Neural cell (in vitro differentiated cells): ENCODE results near the gene ARPC5.

Experiments
- EP300 ChIP-seq: fragments of 450-650 bp; conservative IDR thresholded peaks from 2 replicates; pipeline ENCODE4 v1.6.1; 2014; ENCODE audit warnings: antibody characterized with exemption, mild to moderate bottlenecking, moderate library complexity; ENCODE audit not compliant: poor library complexity, severe bottlenecking
- EZH2 ChIP-seq: fragments of 200-600, 300-800 bp; shearing (Covaris generic), sonication (generic); IDR thresholded peaks from 2 replicates; pipeline ENCODE4 v1.6.1; 2014; ENCODE audit warnings: antibody characterized with exemption, low read length, borderline replicate concordance, mild to moderate bottlenecking; ENCODE audit not compliant: insufficient read depth, poor library complexity, severe bottlenecking
- POLR2AphosphoS5 ChIP-seq: IDR thresholded peaks from 2 replicates; pipeline ENCODE4 v1.6.1; 2012
- RAD21 ChIP-seq: fragments of 450-650 bp; conservative IDR thresholded peaks from 2 replicates; pipeline ENCODE4 v1.6.1; 2014; ENCODE audit warnings: antibody characterized with exemption, mild to moderate bottlenecking, moderate library complexity
- TF ChIP-seq, protein P1 (sequence below): fragments of 450-650 bp; IDR thresholded peaks from 2 replicates; pipeline ENCODE4 v1.5.1; 2014; ENCODE audit warnings: antibody characterized with exemption, mild to moderate bottlenecking, moderate library complexity; ENCODE audit not compliant: poor library complexity, severe bottlenecking

GRCh38 chr1:183612407-183612806 is 23.2 kb downstream of the ARPC5 start:
- TF ChIP-seq, protein P1, sequence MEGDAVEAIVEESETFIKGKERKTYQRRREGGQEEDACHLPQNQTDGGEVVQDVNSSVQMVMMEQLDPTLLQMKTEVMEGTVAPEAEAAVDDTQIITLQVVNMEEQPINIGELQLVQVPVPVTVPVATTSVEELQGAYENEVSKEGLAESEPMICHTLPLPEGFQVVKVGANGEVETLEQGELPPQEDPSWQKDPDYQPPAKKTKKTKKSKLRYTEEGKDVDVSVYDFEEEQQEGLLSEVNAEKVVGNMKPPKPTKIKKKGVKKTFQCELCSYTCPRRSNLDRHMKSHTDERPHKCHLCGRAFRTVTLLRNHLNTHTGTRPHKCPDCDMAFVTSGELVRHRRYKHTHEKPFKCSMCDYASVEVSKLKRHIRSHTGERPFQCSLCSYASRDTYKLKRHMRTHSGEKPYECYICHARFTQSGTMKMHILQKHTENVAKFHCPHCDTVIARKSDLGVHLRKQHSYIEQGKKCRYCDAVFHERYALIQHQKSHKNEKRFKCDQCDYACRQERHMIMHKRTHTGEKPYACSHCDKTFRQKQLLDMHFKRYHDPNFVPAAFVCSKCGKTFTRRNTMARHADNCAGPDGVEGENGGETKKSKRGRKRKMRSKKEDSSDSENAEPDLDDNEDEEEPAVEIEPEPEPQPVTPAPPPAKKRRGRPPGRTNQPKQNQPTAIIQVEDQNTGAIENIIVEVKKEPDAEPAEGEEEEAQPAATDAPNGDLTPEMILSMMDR = no peak
- TF ChIP-seq RAD21 (no peak), POLR2AphosphoS5 (no peak), EZH2 (no peak), EP300 (no peak)
